NT2/D1 (cell line): Measurements from ENCODE around the gene CTNNA3.

Experiments used
- DNase-seq: peaks from one replicate; pipeline ENCODE4 v3.0.0-alpha.2; 2011; ENCODE audit warnings: low read depth, low spot score
- H3K27me3 ChIP-seq: 2 replicates; pipeline ENCODE4 v1.6.0; 2011; ENCODE audit warnings: mild to moderate bottlenecking; ENCODE audit not compliant: insufficient read length, insufficient read depth
- H3K36me3 ChIP-seq: 2 replicates; pipeline ENCODE4 v1.6.1; 2011; ENCODE audit warnings: mild to moderate bottlenecking, low read length, mixed read lengths; ENCODE audit not compliant: insufficient read depth, insufficient read length
- H3K4me1 ChIP-seq: 2 replicates; pipeline ENCODE4 v1.5.1; 2011; ENCODE audit not compliant: insufficient read depth, insufficient read length
- H3K4me3 ChIP-seq: 2 replicates; pipeline ENCODE4 v1.5.1; 2011; ENCODE audit warnings: low read depth; ENCODE audit not compliant: insufficient read length
- H3K9ac ChIP-seq: 2 replicates; pipeline ENCODE4 v1.6.0; 2011; ENCODE audit warnings: low read depth; ENCODE audit not compliant: insufficient read length
- H3K9me3 ChIP-seq: 2 replicates; pipeline ENCODE4 v1.5.1; 2011; ENCODE audit warnings: mild to moderate bottlenecking, low read length; ENCODE audit not compliant: insufficient read depth
- SUZ12 ChIP-seq: IDR thresholded peaks from 2 replicates; pipeline ENCODE4 v1.6.1; 2011; ENCODE audit not compliant: insufficient read length, insufficient read depth; ENCODE audit errors: extremely low read depth
- YY1 ChIP-seq: IDR thresholded peaks from 2 replicates; pipeline ENCODE4 v1.6.1; 2011; ENCODE audit not compliant: insufficient read length, insufficient read depth
- ZNF274 ChIP-seq: IDR thresholded peaks from 2 replicates; pipeline ENCODE4 v1.6.1; 2011; ENCODE audit warnings: mild to moderate bottlenecking, low read depth, low read length

The CTNNA3 gene

DNA sequence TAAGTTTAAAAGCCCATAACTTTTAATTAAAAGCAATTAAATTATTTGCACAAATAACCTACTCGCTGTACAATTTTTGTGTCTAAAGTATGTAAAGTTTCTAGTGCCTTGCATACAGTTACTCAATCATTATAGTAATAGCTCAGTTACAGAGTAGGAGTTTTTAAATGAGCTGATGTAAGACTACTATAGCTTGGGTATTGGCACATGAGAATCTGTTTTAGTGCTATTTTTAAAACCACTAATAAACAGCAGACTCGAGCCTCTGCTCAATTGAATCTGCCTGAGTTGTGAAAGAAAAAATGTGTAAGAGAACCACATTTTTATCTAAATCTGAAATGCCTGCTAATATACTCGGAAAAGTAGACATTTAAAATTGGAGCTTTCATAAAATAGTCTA lies 31.1 kb downstream of the CTNNA3 start:
- no peak for DNase-seq
- Histone ChIP-seq H3K9ac (no peak overlapping the region), H3K36me3 (no peaks in the 10 kb centered on the region), H3K4me1 (no peaks in the 10 kb centered on the region), H3K4me3 (no peak overlapping the region), H3K27me3 (no peaks in the 10 kb centered on the region), H3K9me3 (no peaks in the 10 kb centered on the region)
- TF ChIP-seq SUZ12, result no peak
- no peak for TF ChIP-seq ZNF274
- no peak for TF ChIP-seq YY1

DNA sequence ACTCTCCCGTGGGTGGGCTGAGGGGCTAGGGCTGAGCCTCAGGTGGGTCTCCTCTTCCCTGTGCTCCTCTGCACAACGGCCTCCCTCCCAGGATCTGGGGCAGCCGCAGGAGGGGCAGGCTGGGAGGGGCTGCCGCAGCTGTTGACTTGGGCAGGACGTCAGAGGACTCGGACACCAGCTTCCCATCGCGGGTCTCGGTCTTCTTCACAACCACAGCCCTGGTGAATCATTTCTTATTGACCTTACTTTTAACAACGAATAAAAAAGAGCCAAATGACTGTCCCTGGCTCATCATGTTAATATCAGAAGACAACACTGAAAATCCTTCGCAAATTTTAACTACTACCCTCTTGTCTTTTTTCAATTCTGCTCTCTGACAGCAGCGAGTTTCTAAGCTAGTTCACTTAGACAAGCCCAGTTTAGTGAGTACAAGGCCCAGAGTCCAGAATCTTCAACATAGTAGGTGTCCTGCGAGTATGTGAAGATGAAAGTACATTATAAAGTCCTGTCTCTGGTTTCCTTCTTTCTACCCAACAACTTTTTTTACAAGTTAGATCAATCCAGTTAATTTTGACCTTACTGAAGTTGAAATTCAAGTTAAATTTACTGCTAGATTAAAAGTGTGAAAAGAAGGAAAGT lies 32.4 kb downstream of the CTNNA3 start:
- no peak for DNase-seq
- H3K27me3 ChIP-seq, result no peaks in the 10 kb centered on the region
- no peak overlapping the region for H3K9ac ChIP-seq
- no peaks in the 10 kb centered on the region for H3K9me3 ChIP-seq
- no peaks in the 10 kb centered on the region for H3K4me1 ChIP-seq
- no peak for TF ChIP-seq YY1
- TF ChIP-seq ZNF274, result no peak
- no peak for TF ChIP-seq SUZ12
- no peaks in the 10 kb centered on the region for H3K36me3 ChIP-seq
- H3K4me3 ChIP-seq, result no peak overlapping the region

DNA sequence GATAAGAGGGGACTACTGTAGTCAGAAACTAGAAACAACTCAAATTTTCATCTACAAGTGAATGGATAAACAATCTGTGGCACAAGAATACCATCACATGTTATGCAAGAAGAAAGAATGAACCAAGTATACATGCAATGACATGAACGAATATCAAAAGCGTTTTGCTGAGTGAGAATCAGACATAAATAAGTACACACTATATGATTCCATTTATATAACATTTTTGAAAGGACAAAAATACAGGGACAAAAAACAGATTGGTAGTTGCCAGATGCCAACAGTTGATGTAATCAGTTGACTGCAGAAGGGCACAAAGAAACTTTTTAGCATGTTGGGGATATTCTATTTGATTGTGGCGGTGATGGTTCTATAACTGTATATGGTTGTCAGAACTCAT lies 33.6 kb downstream of the CTNNA3 start:
- TF ChIP-seq ZNF274, result no peak
- no peak overlapping the region for H3K4me3 ChIP-seq
- no peak overlapping the region for H3K9ac ChIP-seq
- H3K36me3 ChIP-seq, result no peaks in the 10 kb centered on the region
- H3K9me3 ChIP-seq, result no peaks in the 10 kb centered on the region
- no peaks in the 10 kb centered on the region for H3K4me1 ChIP-seq
- no peaks in the 10 kb centered on the region for H3K27me3 ChIP-seq
- DNase-seq, result no peak

DNA sequence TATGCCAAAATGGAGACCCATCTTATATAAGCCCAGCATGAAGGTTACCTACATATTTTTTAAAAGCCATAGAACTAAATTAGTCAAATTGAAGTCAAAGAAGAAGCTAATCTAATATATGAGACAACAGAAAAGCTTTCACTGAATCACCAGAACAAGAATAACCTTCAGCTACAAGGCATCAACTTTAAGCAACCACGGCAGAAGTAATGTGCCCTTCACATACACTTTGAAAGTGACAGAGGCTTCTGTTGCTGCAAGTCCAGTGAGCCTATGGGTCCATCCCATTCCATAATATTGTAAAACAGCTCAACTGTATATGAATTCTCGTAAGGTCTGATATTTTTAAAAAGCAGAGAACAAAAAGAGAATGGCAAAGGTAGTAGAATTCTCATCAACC lies 36.5 kb downstream of the CTNNA3 start:
- no peak for DNase-seq
- Histone ChIP-seq H3K4me1 (no peaks in the 10 kb centered on the region), H3K36me3 (no peaks in the 10 kb centered on the region), H3K4me3 (no peak overlapping the region), H3K27me3 (no peaks in the 10 kb centered on the region), H3K9me3 (no peaks in the 10 kb centered on the region), H3K9ac (no peak overlapping the region)
- TF ChIP-seq SUZ12, result no peak
- no peak for TF ChIP-seq ZNF274

DNA sequence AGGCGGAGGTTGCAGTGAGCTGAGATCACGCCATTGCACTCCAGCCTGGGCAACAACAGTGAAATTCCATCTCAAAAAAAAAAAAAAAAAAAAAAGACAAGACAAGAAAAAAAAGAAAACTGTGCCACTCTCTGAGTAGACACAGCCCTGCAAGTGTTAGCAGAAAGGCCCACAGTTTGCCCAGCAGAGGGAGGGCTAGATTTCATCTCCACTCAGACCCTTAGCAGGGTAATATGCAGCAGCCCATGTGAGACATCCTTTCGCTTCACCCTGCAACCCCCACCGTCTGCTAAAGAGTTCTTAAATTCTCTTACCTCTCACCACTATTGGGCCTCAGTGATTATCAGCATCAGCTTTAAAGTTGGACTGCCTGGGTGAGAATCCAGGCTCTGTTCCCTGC lies 38.2 kb downstream of the CTNNA3 start:
- TF ChIP-seq SUZ12, result no peak
- H3K4me3 ChIP-seq, result no peak overlapping the region
- no peak for DNase-seq
- H3K27me3 ChIP-seq, result no peaks in the 10 kb centered on the region
- H3K4me1 ChIP-seq, result no peaks in the 10 kb centered on the region
- H3K36me3 ChIP-seq, result no peaks in the 10 kb centered on the region
- H3K9ac ChIP-seq, result no peak overlapping the region
- H3K9me3 ChIP-seq, result no peaks in the 10 kb centered on the region

DNA sequence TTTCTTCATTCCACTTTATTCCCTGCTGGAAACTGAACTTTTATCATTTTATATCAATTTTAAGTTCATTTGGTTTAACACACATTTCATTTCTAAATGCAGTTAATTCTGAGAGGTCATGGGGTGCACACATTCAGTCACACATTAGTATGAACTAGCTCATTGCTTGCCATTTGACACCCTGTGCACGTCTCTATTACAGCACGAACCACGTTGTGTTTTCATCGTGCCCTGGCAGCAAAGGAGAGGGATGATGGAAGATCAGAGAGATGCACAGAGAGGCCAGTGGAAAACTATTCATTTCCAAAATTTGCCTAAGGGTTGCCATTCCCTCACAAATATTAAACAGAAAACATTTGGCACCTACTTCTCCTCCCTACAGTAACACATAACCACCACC lies 45.4 kb downstream of the CTNNA3 start:
- TF ChIP-seq ZNF274 (no peak), YY1 (no peak), SUZ12 (no peak)
- no peak overlapping the region for H3K9ac ChIP-seq
- H3K27me3 ChIP-seq, result no peaks in the 10 kb centered on the region
- H3K4me3 ChIP-seq, result no peak overlapping the region
- H3K9me3 ChIP-seq, result no peaks in the 10 kb centered on the region
- no peaks in the 10 kb centered on the region for H3K4me1 ChIP-seq
- no peaks in the 10 kb centered on the region for H3K36me3 ChIP-seq
- no peak for DNase-seq

DNA sequence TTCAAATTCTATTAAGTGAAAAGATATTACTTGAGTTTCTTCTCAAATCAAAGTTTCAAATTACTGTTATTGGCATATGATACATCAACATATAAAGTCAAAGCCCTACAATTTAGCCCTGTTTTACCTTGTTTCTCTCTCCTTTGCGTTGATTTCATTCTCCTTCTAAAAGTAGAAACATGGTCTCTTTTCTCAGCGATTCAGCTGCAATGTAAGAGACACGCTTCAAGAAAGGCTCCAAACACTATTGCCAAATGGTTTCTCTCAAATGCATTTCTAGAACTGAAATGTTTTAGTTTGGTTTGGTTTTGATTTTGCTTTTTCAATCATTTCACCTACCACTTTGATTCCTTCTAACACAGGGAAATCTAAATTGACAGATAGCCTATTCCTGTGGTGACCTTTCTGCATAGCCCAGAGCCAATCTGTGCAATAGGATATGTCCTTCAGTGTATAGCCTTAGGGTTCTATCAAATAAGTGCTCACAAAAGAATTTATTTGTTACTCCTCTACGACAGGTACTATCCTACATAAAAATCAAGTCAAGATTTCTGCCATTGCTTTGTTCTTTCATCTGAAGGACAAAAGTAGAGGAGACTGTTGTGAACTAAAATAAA lies 47.3 kb downstream of the CTNNA3 start:
- H3K4me3 ChIP-seq, result no peak overlapping the region
- TF ChIP-seq ZNF274 (no peak), SUZ12 (no peak), YY1 (no peak)
- no peak overlapping the region for H3K9ac ChIP-seq
- no peaks in the 10 kb centered on the region for H3K36me3 ChIP-seq
- no peaks in the 10 kb centered on the region for H3K4me1 ChIP-seq
- no peaks in the 10 kb centered on the region for H3K27me3 ChIP-seq
- no peaks in the 10 kb centered on the region for H3K9me3 ChIP-seq
- no peak for DNase-seq

DNA sequence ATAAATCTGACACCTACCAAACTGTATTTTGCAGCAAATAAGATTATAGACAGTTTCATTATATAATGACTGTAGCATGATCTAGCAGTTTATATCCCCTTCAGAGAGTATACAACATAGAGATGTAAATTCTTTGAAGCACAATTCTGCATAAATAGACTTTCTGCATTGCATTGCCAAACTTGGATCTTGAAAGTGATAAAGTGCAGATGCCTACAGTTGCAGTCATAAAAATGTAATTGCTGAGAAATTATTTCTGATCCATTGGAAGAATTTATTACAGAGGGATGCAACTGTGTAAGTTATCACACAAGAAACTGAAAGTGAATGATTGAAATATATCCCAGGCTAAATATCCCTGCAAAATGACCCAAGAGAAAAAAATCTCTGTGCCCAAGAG lies 65.1 kb downstream of the CTNNA3 start:
- Histone ChIP-seq H3K9ac (no peak overlapping the region), H3K4me1 (no peaks in the 10 kb centered on the region), H3K27me3 (no peaks in the 10 kb centered on the region), H3K9me3 (no peaks in the 10 kb centered on the region), H3K4me3 (no peak overlapping the region), H3K36me3 (no peaks in the 10 kb centered on the region)
- TF ChIP-seq ZNF274, result no peak
- TF ChIP-seq SUZ12, result no peak
- no peak for TF ChIP-seq YY1
- DNase-seq, result no peak
